GM19193 (cell line): ENCODE results near the gene ZBTB20.

Source experiments
- POLR2A ChIP-seq: IDR thresholded peaks from 4 replicates; pipeline ENCODE4 v1.6.1; 2011; ENCODE audit not compliant: insufficient read depth, insufficient read length; ENCODE audit errors: extremely low read depth

Gene ZBTB20

GRCh38 chr3:114336857-114337256 is 810.2 kb downstream of the ZBTB20 start:
- no peak for TF ChIP-seq POLR2A

- TF ChIP-seq POLR2A, result no peak
These were observed 810.9 kb downstream of the ZBTB20 start for GRCh38 chr3:114336122-114336697.

DNA sequence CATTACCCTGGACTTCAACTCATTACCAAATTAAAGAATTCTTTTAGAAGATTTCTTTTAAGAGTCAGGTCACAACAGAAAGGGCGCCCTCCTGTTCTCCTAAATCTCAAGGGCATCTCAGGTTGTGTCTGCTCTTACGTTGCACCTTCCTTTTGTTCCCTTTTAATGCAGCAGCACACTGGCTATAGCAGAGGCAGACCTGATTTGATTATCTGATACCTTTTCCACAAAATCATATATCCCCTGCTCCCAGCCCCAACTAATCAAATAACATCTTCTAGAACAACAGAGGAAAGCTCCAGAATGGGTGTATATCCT is 813.2 kb downstream of the ZBTB20 start:
- no peak for TF ChIP-seq POLR2A

- TF ChIP-seq POLR2A, result no peak
These were observed 813.7 kb downstream of the ZBTB20 start for GRCh38 chr3:114333180-114333922.

DNA sequence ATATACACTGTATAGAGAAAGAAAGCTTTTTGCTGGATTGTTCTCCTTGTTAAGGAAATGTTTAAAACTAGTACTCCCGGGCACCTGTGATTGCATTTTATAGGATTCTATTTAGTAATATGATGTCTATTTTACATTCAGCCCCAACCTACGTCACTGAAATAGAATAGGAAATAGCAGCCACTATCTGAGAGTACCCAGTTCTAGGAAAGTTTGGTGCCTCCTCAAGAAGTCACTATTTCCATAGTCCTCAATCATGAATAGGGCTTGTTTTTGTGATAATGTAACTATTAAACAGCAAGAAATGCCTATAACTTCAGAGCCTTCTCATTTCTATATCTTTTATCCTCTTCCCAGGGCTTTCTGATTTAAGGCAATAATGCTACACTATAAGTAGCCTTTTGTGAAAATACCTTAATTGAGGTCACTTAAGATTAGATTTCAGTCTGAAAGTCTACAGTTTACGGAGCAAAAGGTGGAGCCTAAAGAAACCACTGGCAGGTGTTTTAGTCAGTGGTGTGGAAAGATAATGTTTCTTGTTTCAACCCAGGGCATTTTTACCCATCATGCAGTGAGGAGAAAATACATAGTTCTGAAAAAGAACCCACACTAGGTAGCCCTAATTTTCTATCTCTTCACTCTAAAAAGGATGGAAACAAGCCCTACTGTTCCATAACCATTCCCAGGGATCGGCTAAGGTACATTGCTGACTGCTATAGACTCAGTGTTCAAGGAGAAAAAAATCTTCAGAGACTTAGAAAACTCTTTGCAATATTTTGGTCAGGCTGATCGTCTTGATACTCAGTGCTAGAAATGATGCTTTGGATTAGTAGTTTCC is 814.5 kb downstream of the ZBTB20 start:
- TF ChIP-seq POLR2A, result no peak

GRCh38 chr3:114331710-114332109 is 815.4 kb downstream of the ZBTB20 start:
- no peak for TF ChIP-seq POLR2A

- no peak for TF ChIP-seq POLR2A
These were observed 816.1 kb downstream of the ZBTB20 start for GRCh38 chr3:114331007-114331406.

- TF ChIP-seq POLR2A, result no peak
These were observed 817.3 kb downstream of the ZBTB20 start for GRCh38 chr3:114329823-114330222.

DNA sequence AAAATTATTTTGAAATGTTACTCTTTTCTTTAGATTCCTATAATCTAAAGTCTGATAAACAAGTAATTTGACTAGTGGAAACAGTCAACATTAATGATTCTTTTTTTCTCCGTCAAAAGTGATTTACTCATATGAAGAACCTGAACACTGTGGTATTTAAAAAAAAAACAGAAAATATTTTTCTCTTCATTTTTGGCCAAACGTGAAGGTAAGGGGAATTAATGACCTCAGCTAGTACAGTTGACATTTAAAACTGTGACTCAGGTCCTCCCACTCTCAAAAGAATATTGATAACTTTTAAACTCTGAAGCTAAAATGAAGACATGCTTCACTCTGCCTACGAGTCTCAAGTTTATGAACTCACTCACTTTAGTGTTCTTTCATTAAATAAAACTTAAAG is 818.7 kb downstream of the ZBTB20 start:
- TF ChIP-seq POLR2A, result no peak

- TF ChIP-seq POLR2A, result no peak
These were observed 819.4 kb downstream of the ZBTB20 start for GRCh38 chr3:114327665-114328064.

- TF ChIP-seq POLR2A, result no peak
These were observed 823.4 kb downstream of the ZBTB20 start for GRCh38 chr3:114323546-114324254.

- TF ChIP-seq POLR2A, result no peak
These were observed 826.8 kb downstream of the ZBTB20 start for GRCh38 chr3:114320246-114320645.

DNA sequence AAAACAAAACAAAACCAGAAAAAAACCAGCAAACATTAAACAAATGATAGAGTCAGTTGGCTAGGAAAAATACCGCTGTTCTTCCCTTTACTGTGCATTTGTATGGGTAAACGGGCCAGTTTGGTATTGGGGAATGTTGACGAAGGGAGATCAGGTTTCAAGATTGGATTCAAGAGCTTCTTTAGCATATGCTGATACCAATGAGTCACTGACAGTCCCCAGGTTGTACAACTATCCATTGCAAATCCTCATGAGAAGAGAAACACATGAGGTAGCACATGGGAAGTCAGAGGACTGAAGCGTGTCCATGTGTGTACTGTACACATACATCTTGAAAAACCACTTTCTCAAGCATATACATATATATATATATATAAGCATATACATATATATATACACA is 827.6 kb downstream of the ZBTB20 start:
- TF ChIP-seq POLR2A, result no peak

- TF ChIP-seq POLR2A, result no peak
These were observed 828.8 kb downstream of the ZBTB20 start for GRCh38 chr3:114318295-114318694.

- TF ChIP-seq POLR2A, result no peak
These were observed 832.8 kb downstream of the ZBTB20 start for GRCh38 chr3:114314282-114314681.
